GM12892 (cell line): Measurements from ENCODE around the gene LDB3.

ENCODE experiments used
- POLR2A ChIP-seq: IDR thresholded peaks from 2 replicates; pipeline ENCODE4 v1.6.1; 2011; ENCODE audit warnings: low read depth, low read length, control low read depth
- POLR2AphosphoS5 ChIP-seq: IDR thresholded peaks from 2 replicates; pipeline ENCODE4 v1.6.1; 2011; ENCODE audit warnings: low read depth, low read length, control low read depth
- TAF1 ChIP-seq: IDR thresholded peaks from 2 replicates; pipeline ENCODE4 v1.6.1; 2011; ENCODE audit warnings: low read depth, mild to moderate bottlenecking, control low read depth, low read length, borderline replicate concordance

- no peak for TF ChIP-seq POLR2A
- no peak for TF ChIP-seq POLR2AphosphoS5
- no peak for TF ChIP-seq TAF1
Observed at GRCh38 chr10:86705905-86706304, 37.6 kb downstream of the LDB3 start.
